Stimulated activated memory B cell treated with anti-CD40 and anti-IgM and Interleukin-4, amounts not matched to agents 10 μg/mL and 1 μg/mL and 100 μg/mL, for 72 hours (primary cell): ENCODE measurements around the gene MARK4.

Experiments used
- ATAC-seq: fragments of 150-1000 bp; cut with Tn5 transposase; 2 replicates; pipeline ENCODE4 v1.10.0; 2021
- H3K27ac Mint-ChIP-seq: one replicate; pipeline ENCODE4 v1.8.0; 2022; ENCODE audit warnings: mild to moderate bottlenecking, mixed read lengths
- H3K27me3 Mint-ChIP-seq: one replicate; pipeline ENCODE4 v1.8.0; 2022; ENCODE audit warnings: mixed read lengths
- H3K36me3 Mint-ChIP-seq: one replicate; pipeline ENCODE4 v1.8.0; 2022; ENCODE audit warnings: mixed read lengths
- H3K4me1 Mint-ChIP-seq: one replicate; pipeline ENCODE4 v1.8.0; 2022; ENCODE audit warnings: mixed read lengths
- H3K4me3 Mint-ChIP-seq: one replicate; pipeline ENCODE4 v1.8.0; 2022; ENCODE audit warnings: mild to moderate bottlenecking, moderate library complexity, mixed read lengths
- H3K9me3 Mint-ChIP-seq: one replicate; pipeline ENCODE4 v1.8.0; 2022; ENCODE audit warnings: mixed read lengths

The MARK4 gene

DNA sequence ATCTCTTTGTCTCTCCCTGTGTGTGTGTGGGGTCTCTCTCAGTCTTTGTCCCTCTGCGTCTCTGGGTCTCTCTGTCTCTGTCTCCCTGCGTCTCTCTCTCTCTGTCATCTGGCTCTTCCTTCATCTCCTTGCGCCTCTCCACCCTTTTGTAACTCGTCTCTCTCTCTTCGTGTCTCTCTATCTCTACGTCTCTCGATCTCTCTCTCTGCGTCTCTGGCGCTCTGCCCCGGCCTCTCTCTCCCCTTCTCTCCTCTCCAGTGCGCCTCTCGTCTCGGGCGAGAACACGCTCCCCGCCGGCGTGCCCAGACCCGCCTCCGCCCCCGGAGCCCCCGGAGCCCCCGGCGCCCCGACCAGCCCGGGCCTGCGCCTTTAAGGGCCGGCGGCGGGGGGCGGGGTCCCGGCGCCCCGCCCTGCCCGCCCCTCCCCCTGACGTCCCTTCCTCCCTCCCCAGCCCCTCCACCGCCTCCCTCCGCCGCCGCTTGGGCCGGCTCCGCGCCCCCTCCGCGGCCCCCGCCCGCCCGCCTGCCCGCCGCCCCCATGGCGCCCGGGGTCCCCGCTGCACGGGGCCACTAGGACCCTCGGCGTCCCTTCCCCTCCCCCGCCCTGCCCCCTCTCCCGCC is at the start of gene MARK4:
MARK4 (plus strand) TSS at position 440 of the 620 bp plus-strand sequence. CDS start 318 bp downstream, outside the sequence.
- H3K36me3 Mint-ChIP-seq, result no peaks in the 10 kb centered on the region

DNA sequence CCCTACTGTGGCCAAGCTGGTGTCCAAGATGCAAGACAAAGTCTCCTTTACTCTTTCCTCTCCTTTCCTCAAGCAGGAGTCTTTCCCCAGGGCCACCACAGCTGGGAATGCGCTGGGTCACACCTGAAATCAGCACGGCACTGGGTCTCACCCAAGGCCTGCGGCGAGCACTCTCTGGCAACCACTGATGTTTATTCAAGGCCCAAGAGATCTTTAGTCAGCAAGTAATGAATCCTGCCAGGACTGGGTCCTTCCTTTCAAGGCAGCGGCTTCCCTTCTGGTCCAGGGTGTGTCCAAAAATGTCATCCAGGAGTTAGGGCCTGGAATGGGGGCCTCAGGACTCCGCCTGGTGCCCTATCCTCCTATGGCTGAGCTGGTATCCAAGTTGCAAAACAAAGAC is 48.4 kb upstream of the MARK4 start:
- H3K27me3 Mint-ChIP-seq, result peaks cover 18% of the 10 kb centered on the region
- ATAC-seq, result no peak
- H3K4me3 Mint-ChIP-seq, result no peak overlapping the region
- no peak overlapping the region for H3K27ac Mint-ChIP-seq
- peaks cover 3% of the 10 kb centered on the region for H3K9me3 Mint-ChIP-seq
- peaks cover 14% of the 10 kb centered on the region for H3K36me3 Mint-ChIP-seq
- H3K4me1 Mint-ChIP-seq, result no peaks in the 10 kb centered on the region

More for the DNA sequence above, at the start of gene MARK4:
- Mint-ChIP-seq H3K4me3 (peak within 1 kb of the TSS; percentile 85), H3K9me3 (no peaks in the 10 kb centered on the region), H3K4me1 (peaks cover 53% of the 10 kb centered on the region), H3K27me3 (peaks cover 3% of the 10 kb centered on the region), H3K27ac (peak within 1 kb of the TSS; percentile 80)
- ATAC-seq, result peak; percentile 79

DNA sequence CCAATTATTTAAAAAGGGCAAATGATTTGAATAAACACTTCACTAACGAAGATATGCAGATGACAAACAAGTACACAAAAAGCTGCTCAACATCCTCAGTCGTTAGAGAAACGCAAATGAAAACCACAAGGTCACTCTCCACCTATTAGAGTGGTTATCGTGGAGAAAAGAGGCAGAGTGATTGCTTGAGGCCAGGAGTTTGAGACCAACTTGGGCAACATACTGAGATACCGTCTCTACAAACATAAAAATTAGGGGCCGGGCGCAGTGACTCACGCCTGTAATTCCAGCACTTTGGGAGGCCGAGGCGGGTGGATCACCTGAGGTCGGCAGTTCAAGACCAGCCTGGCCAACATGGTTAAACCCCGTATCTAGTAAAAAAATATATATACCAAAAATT is 45.3 kb upstream of the MARK4 start:
- no peak overlapping the region for H3K27ac Mint-ChIP-seq
- H3K36me3 Mint-ChIP-seq, result peaks cover 14% of the 10 kb centered on the region
- ATAC-seq, result no peak
- H3K9me3 Mint-ChIP-seq, result peaks cover 3% of the 10 kb centered on the region
- H3K4me3 Mint-ChIP-seq, result no peak overlapping the region
- peaks cover 6% of the 10 kb centered on the region for H3K4me1 Mint-ChIP-seq
- peaks cover 2% of the 10 kb centered on the region for H3K27me3 Mint-ChIP-seq

DNA sequence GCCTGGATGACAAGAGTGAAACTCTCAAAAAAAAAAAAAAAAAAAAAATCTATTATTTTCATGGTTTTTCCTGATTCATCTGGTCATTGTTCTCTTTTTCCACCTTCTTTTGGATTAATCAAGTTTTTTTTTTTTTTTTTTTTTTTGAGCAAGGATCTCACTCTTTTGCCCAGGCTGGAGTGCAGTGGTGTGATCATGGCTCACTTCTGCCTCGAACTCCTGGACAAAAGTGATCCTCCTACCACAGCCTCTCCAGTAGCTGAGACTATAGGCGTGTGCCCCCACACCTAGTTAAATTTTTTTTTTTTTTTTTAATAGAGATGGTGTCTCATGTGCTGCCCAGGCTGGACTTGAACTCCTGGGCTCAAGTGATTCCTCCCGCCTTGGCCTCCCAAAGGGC is 44.7 kb upstream of the MARK4 start:
- Mint-ChIP-seq H3K27me3 (peaks cover 7% of the 10 kb centered on the region), H3K27ac (no peak overlapping the region), H3K4me1 (peaks cover 6% of the 10 kb centered on the region), H3K36me3 (peaks cover 14% of the 10 kb centered on the region), H3K9me3 (peaks cover 3% of the 10 kb centered on the region), H3K4me3 (no peak overlapping the region)
- ATAC-seq, result no peak

DNA sequence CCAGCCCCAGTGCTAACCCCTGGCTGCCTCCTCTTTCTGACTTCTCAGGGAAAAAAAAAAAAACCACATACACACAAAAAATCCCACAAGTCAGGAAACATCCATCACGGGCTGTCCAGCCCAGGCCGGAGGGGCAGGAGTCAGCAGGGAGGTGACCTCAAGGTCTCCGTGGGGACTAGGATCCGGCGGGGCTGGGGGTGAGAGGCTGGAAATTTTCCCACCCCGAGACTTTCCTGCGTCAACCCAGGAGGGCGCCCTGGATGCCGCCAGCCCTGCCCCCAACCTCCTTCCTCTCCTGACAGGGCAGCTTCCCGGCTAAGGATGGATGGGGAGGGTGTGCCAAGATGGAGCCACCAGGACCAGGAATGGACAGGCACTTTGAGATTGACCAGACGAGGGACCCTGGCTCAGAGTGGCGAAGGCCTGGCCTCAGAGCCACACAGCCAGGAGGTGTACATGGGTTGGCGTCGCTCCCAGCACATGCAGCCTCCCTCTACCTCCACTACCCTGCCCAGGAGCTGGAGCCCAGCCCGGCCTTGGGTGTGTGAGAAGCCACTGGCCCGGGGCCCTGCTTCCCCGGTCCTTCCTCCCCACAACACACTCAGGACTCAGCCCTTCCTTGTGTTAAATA is 39.2 kb upstream of the MARK4 start:
- no peak overlapping the region for H3K4me3 Mint-ChIP-seq

DNA sequence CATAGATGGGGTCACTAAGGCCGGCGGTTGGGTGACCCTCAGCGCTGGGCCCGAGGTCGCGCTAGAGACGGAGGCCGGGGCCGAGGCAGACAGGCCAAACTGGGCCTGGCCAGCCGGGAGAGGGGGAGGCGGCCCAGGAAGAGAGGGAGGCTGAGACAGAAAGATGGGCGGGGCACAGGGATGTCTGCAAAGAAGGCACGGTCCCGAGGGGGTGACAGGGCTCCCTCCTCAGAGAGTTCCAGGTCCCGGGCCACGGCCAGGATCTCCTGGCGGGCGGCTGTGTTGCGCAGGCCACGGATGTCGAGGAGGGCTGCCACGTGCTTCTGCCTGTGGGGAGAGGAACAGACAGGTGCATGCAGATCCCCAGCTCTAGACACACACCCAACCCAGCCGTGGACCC is 38.0 kb upstream of the MARK4 start:
- Mint-ChIP-seq H3K27ac (no peak overlapping the region), H3K27me3 (peaks cover 71% of the 10 kb centered on the region), H3K4me1 (peaks cover 13% of the 10 kb centered on the region), H3K4me3 (no peak overlapping the region), H3K9me3 (no peaks in the 10 kb centered on the region), H3K36me3 (no peaks in the 10 kb centered on the region)
- ATAC-seq, result no peak

More for the DNA sequence above, 39.2 kb upstream of the MARK4 start:
- no peak overlapping the region for H3K27ac Mint-ChIP-seq
- H3K4me1 Mint-ChIP-seq, result peaks cover 13% of the 10 kb centered on the region
- H3K9me3 Mint-ChIP-seq, result no peaks in the 10 kb centered on the region
- no peaks in the 10 kb centered on the region for H3K36me3 Mint-ChIP-seq
- H3K27me3 Mint-ChIP-seq, result peaks cover 59% of the 10 kb centered on the region
- no peak for ATAC-seq

DNA sequence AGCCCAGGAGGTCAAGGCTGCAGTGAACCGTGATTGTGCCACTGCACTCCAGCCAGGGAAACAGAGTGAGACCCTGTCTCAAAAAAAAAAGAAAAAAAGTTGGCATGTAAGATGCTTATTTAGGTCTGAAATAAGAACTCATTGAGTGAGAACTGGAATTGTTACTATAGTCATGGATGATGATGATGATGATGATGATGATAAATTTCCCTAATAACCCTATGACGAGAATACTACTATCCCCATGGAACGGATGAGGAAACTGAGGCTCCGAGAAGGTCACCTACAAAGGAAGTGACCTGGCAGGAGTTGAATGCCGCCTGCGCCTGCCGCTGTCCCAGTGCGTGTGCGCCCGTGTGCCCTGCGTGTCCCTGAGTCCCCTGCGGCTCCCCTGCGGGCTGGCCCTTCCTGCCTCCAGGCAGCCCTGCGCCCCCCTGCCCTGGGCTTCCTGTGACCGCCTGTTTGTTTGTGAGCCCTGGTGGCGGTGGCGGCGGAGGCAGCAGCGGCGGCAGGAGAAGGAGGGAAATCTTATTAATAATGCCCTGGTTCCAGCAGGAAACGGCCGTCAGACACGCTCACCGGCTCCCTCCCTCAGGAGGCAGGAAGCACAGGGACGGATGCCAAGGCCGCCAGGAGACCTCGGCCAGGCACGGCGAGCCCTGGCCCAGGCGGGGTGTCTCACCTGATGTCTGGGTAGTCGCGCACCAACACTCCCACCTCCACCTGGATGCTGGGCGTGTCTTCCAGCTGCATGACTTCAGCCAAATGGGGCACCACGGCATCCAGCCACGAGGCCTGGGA is 35.5 kb upstream of the MARK4 start:
- Mint-ChIP-seq H3K4me3 (no peak overlapping the region), H3K27me3 (peaks cover 87% of the 10 kb centered on the region), H3K36me3 (no peaks in the 10 kb centered on the region), H3K9me3 (no peaks in the 10 kb centered on the region), H3K4me1 (peaks cover 7% of the 10 kb centered on the region), H3K27ac (no peak overlapping the region)
- ATAC-seq, result no peak

DNA sequence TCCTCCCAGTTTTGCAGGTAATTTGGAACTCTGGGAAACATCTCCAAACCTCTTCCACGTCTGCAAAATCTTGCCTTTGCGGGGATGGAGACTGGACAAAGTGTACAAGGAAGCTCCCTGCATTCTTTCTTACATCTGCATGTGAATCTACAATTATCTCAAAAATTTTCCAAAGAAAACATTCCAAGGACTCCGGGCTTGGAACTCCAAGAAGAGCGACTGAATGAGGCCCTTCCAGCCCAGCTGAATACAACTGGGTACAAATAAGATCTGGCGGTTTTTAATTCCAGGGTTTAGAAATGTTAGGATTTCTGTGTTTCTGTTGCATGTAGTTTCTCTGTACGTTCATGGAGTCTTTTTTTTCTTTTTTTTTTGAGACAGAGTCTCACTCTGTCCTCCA is 34.4 kb upstream of the MARK4 start:
- Mint-ChIP-seq H3K4me1 (peaks cover 7% of the 10 kb centered on the region), H3K27ac (no peak overlapping the region), H3K9me3 (no peaks in the 10 kb centered on the region), H3K4me3 (no peak overlapping the region), H3K27me3 (peaks cover 88% of the 10 kb centered on the region), H3K36me3 (no peaks in the 10 kb centered on the region)
- ATAC-seq, result no peak

DNA sequence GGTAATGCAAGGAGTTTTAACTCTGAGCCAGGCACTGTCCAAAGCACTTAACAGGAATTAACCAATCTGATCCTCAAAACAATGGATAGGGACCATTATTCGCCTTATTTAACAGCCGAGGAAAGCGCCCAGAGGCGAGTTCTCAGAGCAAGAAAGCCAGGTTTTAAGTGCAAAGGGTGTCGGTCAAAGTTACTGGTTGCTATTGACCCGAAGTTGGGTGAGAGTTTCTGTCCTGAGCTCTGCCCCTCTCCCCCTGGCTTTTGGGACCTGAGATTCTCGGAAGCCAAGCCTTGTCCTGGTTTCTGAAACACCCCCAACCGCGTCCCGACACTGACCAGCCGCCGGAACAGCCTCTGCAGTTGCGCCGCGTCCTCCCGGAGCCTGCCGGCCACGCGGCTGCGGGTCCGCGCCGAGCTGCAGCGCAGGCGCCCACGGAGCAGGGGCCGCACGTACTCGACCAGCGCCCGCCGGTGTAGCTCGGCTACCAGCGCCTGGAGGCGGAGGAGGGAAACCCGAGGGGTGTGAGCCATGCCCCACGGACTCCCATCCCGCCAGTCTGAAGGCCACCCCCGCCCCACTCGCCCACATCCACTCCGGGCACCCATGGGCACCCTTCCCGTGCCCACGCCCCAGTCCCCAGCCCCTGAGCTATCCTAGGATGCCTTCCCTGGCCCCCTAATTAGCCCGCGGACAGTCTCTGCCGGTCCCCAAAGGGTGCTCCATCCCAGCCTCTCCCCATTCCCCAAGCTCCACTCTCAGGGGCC is 33.7 kb upstream of the MARK4 start:
- H3K4me3 Mint-ChIP-seq, result no peak overlapping the region
- no peak for ATAC-seq
- no peaks in the 10 kb centered on the region for H3K36me3 Mint-ChIP-seq
- peaks cover 7% of the 10 kb centered on the region for H3K4me1 Mint-ChIP-seq
- H3K27me3 Mint-ChIP-seq, result peaks cover 88% of the 10 kb centered on the region
- no peaks in the 10 kb centered on the region for H3K9me3 Mint-ChIP-seq
- no peak overlapping the region for H3K27ac Mint-ChIP-seq

DNA sequence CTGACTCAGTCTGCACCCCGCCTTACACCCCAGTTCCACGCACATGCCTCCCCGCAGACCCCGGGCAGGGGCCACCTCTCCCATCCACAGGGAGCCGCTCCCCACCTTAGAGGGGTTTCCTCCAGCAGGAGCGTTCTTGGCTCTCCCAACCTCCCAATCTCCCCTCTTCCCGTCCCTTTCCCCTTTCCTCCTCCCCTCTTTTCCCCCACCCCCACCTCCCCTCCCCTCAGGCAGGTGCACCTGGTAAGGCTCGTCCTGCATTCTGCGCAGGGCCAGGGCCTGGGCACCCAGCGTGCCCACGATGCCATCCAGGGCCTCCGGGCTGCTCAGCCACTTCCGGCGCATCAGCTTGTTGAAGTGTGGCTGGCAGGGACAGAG is 33.1 kb upstream of the MARK4 start:
- Mint-ChIP-seq H3K9me3 (no peaks in the 10 kb centered on the region), H3K4me1 (peaks cover 7% of the 10 kb centered on the region), H3K4me3 (no peak overlapping the region), H3K27me3 (peaks cover 88% of the 10 kb centered on the region), H3K27ac (no peak overlapping the region), H3K36me3 (no peaks in the 10 kb centered on the region)
- no peak for ATAC-seq

DNA sequence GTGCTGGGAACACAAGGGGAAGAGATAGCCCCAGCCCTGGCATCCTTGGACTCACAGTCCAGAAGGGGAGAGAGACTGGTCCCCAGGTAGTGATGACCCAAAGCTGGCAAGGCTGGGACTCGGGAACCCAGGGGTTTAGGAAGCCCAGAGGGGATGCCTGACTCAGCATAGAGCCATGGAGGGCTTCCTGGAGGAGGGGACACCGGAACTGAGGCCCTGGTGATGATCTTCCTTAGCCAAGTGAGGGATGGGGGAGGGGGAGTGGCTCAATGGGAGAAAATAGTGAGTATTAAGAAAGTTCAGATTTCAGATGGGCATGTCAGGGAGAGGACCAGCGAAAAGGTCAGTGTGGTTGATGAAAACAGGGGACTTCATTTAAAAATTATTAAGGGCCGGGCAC is 32.6 kb upstream of the MARK4 start:
- ATAC-seq, result no peak

DNA sequence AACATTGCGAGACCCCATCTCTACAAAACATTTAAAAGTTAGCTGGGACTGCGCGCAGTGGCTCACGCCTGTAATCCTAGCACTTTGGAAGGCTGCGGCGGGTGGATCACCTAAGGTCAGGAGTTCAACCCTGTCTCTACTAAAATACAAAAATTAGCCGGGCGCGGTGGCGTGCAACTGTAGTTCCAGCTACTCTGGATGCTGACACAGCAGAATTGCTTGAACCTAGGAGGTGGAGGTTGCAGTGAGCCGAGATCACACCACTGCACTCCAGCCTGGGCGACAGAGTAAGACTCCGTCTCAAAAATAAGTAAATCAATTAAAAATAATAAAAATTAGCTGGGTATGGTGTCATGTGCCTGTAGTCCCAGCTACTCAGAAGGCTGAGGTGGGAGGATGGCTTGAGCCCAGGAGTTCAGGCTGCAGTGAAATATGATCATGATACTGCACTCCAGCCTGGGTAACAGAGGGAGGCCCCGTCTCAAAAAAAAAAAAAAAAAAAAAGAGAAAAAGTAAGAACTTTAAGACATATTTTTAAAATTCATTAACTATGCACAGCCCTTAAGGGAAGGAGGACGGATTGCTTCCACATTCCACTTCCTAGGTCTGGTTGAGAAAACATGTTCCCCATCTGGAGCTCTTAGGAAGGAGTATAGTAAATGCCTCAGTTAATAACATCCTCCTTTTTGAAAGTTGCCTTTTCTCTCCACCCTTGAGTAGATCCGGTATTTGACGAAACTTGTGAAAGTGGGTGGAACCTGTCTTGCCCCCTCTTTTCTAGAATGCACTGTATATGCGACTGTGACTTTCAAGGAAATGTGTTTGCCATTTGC is 31.9 kb upstream of the MARK4 start:
- H3K9me3 Mint-ChIP-seq, result no peaks in the 10 kb centered on the region
- peaks cover 87% of the 10 kb centered on the region for H3K27me3 Mint-ChIP-seq
- peaks cover 7% of the 10 kb centered on the region for H3K4me1 Mint-ChIP-seq
- no peaks in the 10 kb centered on the region for H3K36me3 Mint-ChIP-seq
- no peak overlapping the region for H3K27ac Mint-ChIP-seq
- H3K4me3 Mint-ChIP-seq, result no peak overlapping the region
- no peak for ATAC-seq

More for the DNA sequence above, 32.6 kb upstream of the MARK4 start:
- H3K36me3 Mint-ChIP-seq, result no peaks in the 10 kb centered on the region
- H3K4me3 Mint-ChIP-seq, result no peak overlapping the region
- peaks cover 87% of the 10 kb centered on the region for H3K27me3 Mint-ChIP-seq
- H3K9me3 Mint-ChIP-seq, result no peaks in the 10 kb centered on the region
- H3K4me1 Mint-ChIP-seq, result peaks cover 7% of the 10 kb centered on the region
- H3K27ac Mint-ChIP-seq, result no peak overlapping the region

DNA sequence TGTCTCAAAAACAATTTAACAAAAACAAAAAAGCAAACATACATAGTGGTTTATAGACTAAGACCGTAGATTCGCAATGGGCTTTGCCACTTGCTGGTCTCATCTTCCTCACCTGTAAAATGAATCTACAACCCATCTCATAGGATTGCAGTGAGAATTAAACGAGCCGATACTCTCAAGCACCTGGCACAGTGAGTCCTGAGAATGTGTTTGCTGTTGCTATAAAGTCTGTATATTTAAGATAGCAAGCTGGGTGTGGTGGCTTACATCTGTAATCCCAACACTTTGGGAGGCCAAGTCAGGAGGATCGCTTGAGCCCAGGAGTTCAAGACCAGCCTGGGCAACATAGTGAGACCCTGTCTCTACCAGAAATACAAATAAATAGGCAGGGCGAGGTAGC is 28.3 kb upstream of the MARK4 start:
- peaks cover 89% of the 10 kb centered on the region for H3K27me3 Mint-ChIP-seq
- no peak for ATAC-seq
- no peak overlapping the region for H3K27ac Mint-ChIP-seq
- no peaks in the 10 kb centered on the region for H3K36me3 Mint-ChIP-seq
- no peak overlapping the region for H3K4me3 Mint-ChIP-seq
- H3K4me1 Mint-ChIP-seq, result no peaks in the 10 kb centered on the region
- H3K9me3 Mint-ChIP-seq, result no peaks in the 10 kb centered on the region

DNA sequence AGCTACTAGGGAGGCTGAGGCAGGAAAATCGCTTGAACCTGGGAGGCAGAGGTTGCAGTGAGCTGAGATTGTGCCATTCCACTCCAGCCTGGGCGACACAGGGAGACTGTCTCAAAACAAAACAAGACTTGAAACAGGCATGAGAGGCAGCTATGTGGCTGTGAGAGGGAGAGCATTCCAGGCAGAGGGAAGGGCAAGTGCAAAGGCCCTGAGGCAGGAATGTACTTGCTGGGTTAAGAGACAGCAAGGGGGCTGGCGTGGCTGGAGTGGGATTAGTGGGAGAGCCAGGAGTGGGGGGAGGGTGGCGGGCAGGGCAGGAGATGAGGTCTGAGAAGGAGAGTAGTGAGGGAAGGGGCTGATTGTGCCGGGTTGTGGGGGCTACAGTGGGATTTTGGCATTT is 27.2 kb upstream of the MARK4 start:
- no peak for ATAC-seq
- Mint-ChIP-seq H3K27ac (no peak overlapping the region), H3K4me3 (no peak overlapping the region), H3K36me3 (no peaks in the 10 kb centered on the region), H3K27me3 (peaks cover 85% of the 10 kb centered on the region), H3K9me3 (no peaks in the 10 kb centered on the region), H3K4me1 (no peaks in the 10 kb centered on the region)
